ENCODE results near the gene GTF3C1.

DNA sequence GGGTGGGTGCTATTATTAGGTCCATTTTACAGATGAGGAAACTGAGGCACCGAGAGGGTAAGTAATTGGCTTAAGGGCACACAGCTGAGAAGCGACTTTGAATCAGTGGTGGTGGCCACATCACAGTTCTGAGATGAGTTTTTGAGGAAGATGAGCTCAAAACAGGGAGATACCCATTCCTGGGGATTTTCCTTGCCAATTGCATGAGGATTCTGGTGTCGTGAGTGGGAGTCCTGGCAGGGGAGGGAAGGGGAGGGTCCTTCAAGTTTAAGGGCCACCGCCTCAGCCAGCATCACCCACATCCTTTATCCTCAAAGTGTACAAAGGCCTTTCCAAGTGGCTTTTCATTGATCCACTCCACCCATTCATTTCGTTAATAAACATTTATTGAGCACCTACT, 102.4 kb downstream of the GTF3C1 start:
- TF ChIP-seq POLR2A (IDR thresholded peaks at IDR 0.05; ENCODE audit: control extremely low read depth in 1 of 2, low read depth in 2 of 2, low read length in 2 of 2) (no peak), YY1 (IDR thresholded peaks at IDR 0.05; ENCODE audit: low read depth, low read length) (no peak), POLR2AphosphoS5 (IDR thresholded peaks at IDR 0.05; ENCODE audit: low read depth, low read length) (no peak)
- TF ChIP-seq, protein P1, sequence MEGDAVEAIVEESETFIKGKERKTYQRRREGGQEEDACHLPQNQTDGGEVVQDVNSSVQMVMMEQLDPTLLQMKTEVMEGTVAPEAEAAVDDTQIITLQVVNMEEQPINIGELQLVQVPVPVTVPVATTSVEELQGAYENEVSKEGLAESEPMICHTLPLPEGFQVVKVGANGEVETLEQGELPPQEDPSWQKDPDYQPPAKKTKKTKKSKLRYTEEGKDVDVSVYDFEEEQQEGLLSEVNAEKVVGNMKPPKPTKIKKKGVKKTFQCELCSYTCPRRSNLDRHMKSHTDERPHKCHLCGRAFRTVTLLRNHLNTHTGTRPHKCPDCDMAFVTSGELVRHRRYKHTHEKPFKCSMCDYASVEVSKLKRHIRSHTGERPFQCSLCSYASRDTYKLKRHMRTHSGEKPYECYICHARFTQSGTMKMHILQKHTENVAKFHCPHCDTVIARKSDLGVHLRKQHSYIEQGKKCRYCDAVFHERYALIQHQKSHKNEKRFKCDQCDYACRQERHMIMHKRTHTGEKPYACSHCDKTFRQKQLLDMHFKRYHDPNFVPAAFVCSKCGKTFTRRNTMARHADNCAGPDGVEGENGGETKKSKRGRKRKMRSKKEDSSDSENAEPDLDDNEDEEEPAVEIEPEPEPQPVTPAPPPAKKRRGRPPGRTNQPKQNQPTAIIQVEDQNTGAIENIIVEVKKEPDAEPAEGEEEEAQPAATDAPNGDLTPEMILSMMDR (IDR thresholded peaks at IDR 0.05; ENCODE audit: control extremely low read depth in 1 of 3, insufficient read depth in 1 of 3, low read depth in 1 of 3, low read length in 3 of 3): no peak
